HEK293 (cell line): ENCODE data around the gene ACAN.

ENCODE experiments used
- HOXA7 ChIP-seq: sonication (generic); formaldehyde crosslinking; IDR thresholded peaks from 2 replicates; pipeline ENCODE4 v1.8.1; 2022; ENCODE audit warnings: missing genetic modification reagents, borderline replicate concordance
- TCF7L2 ChIP-seq: IDR thresholded peaks from 2 replicates; pipeline ENCODE4 v1.6.1; 2011; ENCODE audit warnings: low read depth, mild to moderate bottlenecking, inconsistent platforms, low read length, moderate library complexity, borderline replicate concordance
- ZNF350 ChIP-seq: fragments of 450-650 bp; formaldehyde crosslinking; IDR thresholded peaks from 2 replicates; pipeline ENCODE4 v1.5.0; 2017; ENCODE audit warnings: missing biosample characterization, mild to moderate bottlenecking, missing genetic modification characterization
- ZNF433 ChIP-seq: fragments of 450-650 bp; formaldehyde crosslinking; IDR thresholded peaks from 2 replicates; pipeline ENCODE4 v1.5.1; 2016; ENCODE audit warnings: missing biosample characterization, missing genetic modification characterization, low read depth
- ZNF521 ChIP-seq: fragments of 450-650 bp; formaldehyde crosslinking; IDR thresholded peaks from 2 replicates; pipeline ENCODE4 v1.5.1; 2017; ENCODE audit warnings: missing biosample characterization, mild to moderate bottlenecking, missing genetic modification characterization
- ZNF555 ChIP-seq: fragments of 450-650 bp; formaldehyde crosslinking; conservative IDR thresholded peaks from 2 replicates; pipeline ENCODE4 v1.5.1; 2017; ENCODE audit warnings: missing biosample characterization, mild to moderate bottlenecking, missing genetic modification characterization, inconsistent platforms
- ZNF664 ChIP-seq: fragments of 450-650 bp; formaldehyde crosslinking; IDR thresholded peaks from 2 replicates; pipeline ENCODE4 v1.5.1; 2016; ENCODE audit warnings: missing biosample characterization, missing genetic modification characterization
- ZNF76 ChIP-seq: fragments of 450-650 bp; formaldehyde crosslinking; IDR thresholded peaks from 2 replicates; pipeline ENCODE4; 2016; ENCODE audit warnings: low read depth, missing biosample characterization, missing genetic modification characterization, borderline replicate concordance
- ZNF768 ChIP-seq: fragments of 450-650 bp; formaldehyde crosslinking; IDR thresholded peaks from 2 replicates; pipeline ENCODE4 v1.5.1; 2018; ENCODE audit warnings: missing biosample characterization, mild to moderate bottlenecking, missing genetic modification characterization
- TF ChIP-seq, protein P1 (sequence below): fragments of 450-650 bp; formaldehyde crosslinking; IDR thresholded peaks from 2 replicates; pipeline ENCODE4 v1.5.1; 2016; ENCODE audit warnings: missing biosample characterization, missing genetic modification characterization
- TF ChIP-seq, protein P2 (sequence below): fragments of 450-650 bp; formaldehyde crosslinking; IDR thresholded peaks from 2 replicates; pipeline ENCODE4 v1.5.1; 2016; ENCODE audit warnings: missing biosample characterization, missing genetic modification characterization
- TF ChIP-seq, protein P3 (sequence below): fragments of 450-650 bp; formaldehyde crosslinking; IDR thresholded peaks from 2 replicates; pipeline ENCODE4 v1.5.1; 2016; ENCODE audit warnings: missing biosample characterization, missing genetic modification characterization

DNA sequence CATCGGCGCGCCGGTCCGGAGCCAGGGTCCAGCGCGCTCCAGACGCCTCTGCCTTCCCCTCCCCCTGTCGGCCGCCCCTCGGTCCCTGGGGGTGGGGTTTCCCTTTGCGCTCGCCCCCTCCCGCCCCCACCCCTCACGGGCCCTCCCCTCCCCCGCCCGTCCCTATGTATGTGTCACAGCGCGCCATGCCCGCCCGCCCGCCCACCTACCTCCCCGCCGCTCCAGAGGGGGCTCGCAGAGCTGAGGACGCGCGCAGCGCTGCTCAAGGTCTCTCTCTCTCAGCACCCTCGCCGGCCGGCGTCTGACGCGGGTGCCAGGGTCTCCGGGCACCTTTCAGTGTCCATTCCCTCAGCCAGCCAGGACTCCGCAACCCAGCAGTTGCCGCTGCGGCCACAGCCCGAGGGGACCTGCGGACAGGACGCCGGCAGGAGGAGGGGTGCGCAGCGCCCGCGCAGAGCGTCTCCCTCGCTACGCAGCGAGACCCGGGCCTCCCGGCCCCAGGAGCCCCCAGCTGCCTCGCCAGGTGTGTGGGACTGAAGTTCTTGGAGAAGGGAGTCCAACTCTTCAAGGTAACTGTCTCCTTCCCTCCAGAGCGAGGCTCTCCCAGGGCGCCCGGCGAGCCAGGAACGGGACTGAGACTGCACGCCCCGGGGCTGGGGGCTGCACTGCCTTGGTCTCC lies at the start of gene ACAN:
- no peak for TF ChIP-seq ZNF664
- TF ChIP-seq, protein P1, sequence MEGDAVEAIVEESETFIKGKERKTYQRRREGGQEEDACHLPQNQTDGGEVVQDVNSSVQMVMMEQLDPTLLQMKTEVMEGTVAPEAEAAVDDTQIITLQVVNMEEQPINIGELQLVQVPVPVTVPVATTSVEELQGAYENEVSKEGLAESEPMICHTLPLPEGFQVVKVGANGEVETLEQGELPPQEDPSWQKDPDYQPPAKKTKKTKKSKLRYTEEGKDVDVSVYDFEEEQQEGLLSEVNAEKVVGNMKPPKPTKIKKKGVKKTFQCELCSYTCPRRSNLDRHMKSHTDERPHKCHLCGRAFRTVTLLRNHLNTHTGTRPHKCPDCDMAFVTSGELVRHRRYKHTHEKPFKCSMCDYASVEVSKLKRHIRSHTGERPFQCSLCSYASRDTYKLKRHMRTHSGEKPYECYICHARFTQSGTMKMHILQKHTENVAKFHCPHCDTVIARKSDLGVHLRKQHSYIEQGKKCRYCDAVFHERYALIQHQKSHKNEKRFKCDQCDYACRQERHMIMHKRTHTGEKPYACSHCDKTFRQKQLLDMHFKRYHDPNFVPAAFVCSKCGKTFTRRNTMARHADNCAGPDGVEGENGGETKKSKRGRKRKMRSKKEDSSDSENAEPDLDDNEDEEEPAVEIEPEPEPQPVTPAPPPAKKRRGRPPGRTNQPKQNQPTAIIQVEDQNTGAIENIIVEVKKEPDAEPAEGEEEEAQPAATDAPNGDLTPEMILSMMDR: no peak
- TF ChIP-seq HOXA7 (CRISPR knock-in tag): no peak
- TF ChIP-seq, protein P2, sequence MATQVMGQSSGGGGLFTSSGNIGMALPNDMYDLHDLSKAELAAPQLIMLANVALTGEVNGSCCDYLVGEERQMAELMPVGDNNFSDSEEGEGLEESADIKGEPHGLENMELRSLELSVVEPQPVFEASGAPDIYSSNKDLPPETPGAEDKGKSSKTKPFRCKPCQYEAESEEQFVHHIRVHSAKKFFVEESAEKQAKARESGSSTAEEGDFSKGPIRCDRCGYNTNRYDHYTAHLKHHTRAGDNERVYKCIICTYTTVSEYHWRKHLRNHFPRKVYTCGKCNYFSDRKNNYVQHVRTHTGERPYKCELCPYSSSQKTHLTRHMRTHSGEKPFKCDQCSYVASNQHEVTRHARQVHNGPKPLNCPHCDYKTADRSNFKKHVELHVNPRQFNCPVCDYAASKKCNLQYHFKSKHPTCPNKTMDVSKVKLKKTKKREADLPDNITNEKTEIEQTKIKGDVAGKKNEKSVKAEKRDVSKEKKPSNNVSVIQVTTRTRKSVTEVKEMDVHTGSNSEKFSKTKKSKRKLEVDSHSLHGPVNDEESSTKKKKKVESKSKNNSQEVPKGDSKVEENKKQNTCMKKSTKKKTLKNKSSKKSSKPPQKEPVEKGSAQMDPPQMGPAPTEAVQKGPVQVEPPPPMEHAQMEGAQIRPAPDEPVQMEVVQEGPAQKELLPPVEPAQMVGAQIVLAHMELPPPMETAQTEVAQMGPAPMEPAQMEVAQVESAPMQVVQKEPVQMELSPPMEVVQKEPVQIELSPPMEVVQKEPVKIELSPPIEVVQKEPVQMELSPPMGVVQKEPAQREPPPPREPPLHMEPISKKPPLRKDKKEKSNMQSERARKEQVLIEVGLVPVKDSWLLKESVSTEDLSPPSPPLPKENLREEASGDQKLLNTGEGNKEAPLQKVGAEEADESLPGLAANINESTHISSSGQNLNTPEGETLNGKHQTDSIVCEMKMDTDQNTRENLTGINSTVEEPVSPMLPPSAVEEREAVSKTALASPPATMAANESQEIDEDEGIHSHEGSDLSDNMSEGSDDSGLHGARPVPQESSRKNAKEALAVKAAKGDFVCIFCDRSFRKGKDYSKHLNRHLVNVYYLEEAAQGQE: no peak
- TF ChIP-seq ZNF768 (tag by site-specific recombination): no peak
- TF ChIP-seq ZNF521 (tag by site-specific recombination): no peak
- TF ChIP-seq ZNF350 (tag by site-specific recombination): no peak
- TF ChIP-seq ZNF555 (tag by site-specific recombination): no peak
- TF ChIP-seq, protein P3, sequence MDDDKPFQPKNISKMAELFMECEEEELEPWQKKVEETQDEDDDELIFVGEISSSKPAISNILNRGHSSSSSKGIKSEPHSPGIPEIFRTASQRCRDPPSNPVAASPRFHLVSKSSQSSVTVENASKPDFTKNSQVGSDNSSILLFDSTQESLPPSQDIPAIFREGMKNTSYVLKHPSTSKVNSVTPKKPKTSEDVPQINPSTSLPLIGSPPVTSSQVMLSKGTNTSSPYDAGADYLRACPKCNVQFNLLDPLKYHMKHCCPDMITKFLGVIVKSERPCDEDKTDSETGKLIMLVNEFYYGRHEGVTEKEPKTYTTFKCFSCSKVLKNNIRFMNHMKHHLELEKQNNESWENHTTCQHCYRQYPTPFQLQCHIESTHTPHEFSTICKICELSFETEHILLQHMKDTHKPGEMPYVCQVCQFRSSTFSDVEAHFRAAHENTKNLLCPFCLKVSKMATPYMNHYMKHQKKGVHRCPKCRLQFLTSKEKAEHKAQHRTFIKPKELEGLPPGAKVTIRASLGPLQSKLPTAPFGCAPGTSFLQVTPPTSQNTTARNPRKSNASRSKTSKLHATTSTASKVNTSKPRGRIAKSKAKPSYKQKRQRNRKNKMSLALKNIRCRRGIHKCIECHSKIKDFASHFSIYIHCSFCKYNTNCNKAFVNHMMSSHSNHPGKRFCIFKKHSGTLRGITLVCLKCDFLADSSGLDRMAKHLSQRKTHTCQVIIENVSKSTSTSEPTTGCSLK (tag by site-specific recombination): no peak
- no peak for TF ChIP-seq TCF7L2
- TF ChIP-seq ZNF76 (tag by site-specific recombination): no peak
- TF ChIP-seq ZNF433: no peak
